GM21723 (cell line): ENCODE data around the gene SPAG4.

Source experiments
- ATAC-seq: cut with Tn5 transposase; IDR thresholded peaks from one replicate; pipeline ENCODE4 v1.9.1; 2021; ENCODE audit warnings: mild to moderate bottlenecking, moderate library complexity; ENCODE audit not compliant: unreplicated experiment

The SPAG4 gene

GRCh38 chr20:35652641-35653429, 37.2 kb downstream of the SPAG4 start:
- ATAC-seq, result no peak

DNA sequence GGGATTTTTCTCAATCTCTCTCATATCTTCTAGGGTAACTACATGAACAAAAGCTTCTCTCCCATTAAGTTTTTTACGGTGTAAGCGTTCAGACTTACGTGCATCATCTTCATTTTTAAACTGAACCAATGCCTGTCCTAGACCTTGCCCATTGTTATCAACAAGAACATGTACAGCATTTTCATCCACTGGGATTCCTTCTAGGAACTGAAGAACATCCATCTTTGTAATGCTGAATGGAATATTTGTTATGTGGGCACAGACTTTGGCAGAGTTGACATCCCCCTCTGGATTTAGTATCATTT, 37.8 kb downstream of the SPAG4 start:
- no peak for ATAC-seq

- ATAC-seq, result no peak
Observed at GRCh38 chr20:35653893-35654292, 38.3 kb downstream of the SPAG4 start.

GRCh38 chr20:35654415-35654814, 38.8 kb downstream of the SPAG4 start:
- ATAC-seq, result no peak

GRCh38 chr20:35657271-35657670, 41.6 kb downstream of the SPAG4 start:
- no peak for ATAC-seq

DNA sequence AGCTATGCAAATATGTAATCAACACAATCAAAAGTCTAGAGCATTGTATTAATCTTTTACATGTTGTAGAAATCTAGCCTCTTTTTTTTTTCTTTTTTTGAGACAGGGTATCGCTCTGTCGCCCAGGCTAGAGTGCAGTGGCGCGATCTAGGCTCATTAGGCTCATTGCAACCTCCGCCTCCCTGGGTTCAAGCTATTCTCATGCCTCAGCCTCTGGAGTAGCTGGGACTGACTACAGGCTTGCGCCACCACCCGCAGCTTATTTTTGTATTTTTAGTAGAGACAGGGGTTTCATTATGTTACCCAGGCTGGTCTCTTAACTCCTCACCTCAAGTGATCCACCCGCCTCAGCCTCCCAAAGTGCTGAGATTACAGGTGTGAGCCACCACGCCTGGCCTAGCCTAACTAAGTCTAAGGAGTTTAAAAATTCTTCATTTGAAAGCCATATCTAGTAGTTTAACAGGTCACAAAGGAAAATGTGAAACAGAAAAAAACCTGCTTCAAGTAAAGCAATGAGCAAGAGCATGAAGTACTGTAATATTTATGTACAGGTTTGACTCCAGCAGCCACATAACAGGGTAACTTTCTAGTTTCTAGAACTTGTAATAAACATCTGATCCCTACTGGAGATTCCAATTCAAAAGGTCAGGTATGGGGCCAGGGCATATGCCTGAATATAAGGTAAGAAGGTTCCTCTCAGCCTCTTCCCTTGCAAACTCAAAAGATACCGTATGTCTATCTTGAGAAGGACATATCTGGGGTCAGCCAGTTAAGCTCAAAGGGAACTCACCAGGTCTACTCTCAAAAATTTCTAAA, 44.7 kb downstream of the SPAG4 start:
- ATAC-seq, result no peak

- ATAC-seq, result no peak
Observed at GRCh38 chr20:35661053-35661452, 45.4 kb downstream of the SPAG4 start.

DNA sequence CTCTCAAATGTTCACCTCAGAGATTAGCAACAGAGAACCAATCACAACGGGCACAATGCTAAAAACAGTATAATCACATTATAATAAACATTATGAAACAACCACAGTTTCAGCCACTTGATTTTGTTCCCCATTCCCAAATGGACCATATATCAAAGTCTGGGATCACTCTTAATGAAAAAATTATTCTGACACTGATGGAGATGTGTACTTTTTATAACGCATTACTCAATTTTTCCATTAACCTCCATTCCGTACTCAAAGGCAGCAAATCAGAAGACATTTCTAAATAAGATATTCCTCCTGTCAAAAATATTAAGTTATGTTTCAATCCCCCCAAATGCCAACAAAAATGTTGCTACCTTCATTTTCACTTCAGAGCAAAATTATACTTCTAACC, 46.3 kb downstream of the SPAG4 start:
- ATAC-seq, result no peak

- no peak for ATAC-seq
Observed at GRCh38 chr20:35662551-35662950, 46.9 kb downstream of the SPAG4 start.

DNA sequence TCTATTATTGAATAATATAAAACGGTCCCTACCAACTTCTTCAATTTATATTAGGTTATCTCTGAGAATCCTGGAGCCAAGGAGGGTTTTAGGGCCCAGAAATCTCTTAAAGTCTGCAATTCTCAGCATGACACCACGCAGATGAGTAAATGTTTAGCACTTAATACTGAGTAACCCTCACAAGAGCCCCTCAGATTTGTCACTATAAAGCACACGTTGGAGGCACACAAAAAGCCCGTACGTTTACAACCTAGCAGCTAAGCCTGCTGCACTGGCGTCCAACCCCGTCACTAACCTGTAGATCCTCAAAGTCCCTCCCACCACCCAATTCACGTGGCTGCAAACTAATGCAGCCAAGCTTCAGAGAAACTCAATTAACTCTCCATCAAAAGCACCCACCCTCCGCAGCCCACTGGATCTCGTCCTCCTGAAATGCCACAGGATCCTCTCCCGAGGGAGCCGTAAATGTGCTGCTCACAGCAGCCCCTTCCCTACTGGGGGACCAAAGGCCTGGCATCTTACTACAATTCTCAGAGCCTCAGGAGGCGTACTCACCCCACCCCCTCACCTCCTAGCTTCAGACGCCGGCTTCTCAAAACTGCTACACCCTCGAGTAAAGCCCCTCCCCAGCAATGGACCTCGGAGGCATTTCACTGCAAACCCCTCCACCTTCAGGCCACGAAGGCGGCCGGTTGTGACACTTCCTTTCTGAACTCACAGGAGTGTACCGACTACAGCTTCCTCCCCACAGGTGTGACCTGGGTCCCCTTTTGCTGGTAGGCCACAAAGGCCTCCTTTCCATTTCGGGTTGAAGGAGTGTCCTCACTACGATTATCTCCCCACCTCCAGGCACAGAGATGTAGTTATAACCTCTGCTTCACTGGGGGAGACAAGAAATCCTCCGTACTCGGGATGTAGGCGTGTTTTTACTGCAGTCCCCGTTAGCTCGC, 48.2 kb downstream of the SPAG4 start:
- ATAC-seq, result peak; percentile 35

DNA sequence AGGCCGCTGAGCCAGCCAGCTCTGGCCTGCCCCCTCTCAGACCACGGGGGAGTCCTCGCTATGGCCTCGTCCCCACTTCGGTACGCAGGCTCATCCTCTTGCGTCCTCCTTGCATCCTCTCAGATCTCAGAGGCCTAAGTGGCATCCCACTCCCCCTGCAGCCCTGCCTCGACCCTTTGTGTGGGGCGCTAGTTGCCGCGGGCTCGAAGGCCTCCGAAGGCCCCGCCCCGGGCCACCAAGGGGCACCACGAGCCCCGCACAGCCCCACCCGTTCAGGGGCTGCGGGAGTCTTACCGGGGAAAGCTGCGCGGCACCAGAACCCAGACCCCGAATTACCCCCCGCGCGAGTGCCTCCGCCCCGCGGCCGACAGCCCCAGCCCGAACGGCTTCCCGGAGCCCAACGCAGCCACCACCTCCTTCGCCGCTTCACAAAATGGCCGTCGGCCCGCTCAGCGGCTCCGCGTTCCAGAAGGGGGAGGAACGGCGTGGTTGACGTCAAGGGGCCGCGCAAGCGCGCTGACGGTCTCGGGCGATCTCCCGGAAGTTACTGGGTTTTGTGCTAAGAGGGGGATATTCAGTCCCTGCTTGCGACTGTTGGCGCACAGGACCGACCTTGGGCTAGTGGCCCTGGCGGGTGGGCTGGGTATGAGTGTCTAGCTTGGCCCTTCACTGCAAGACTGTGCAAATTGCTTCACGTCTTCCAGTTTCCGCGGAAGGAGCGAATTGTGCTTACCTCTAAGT, 49.0 kb downstream of the SPAG4 start, which contains the start of the genes CPNE1 and RBM12:
Gene CPNE1 (minus strand): TSS at position 435 of the 741 bp plus-strand sequence. CDS start 31,977 bp downstream, outside the sequence.
Gene RBM12 (minus strand): TSS at position 435 of the 741 bp plus-strand sequence. CDS start 9,578 bp downstream, outside the sequence.
- ATAC-seq, result peak; percentile 70

GRCh38 chr20:35665949-35666288, 50.3 kb downstream of the SPAG4 start:
- ATAC-seq, result no peak

- no peak for ATAC-seq
Observed at GRCh38 chr20:35669221-35669620, 53.6 kb downstream of the SPAG4 start.

DNA sequence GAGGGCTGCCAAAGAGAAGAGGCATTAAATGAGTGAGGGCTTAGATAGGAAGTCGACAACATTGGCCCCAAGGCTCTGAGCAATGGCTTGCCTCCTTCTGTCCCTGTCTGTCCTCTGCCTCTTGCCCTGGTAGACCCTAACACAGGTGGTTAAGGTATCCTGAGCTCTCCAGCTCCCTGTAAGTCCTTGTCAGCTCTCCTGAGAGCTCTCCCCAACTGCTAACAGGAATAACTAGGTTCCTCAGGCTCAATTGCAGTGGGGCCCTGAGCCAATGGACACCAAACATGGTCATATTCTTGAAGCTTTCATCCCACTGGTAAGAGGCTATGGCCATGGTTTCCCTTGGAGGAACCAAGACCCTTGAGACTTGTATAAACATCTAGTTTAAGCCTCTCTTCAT, 54.1 kb downstream of the SPAG4 start:
- no peak for ATAC-seq
